Gastroesophageal sphincter (tissue), 4 donors: ENCODE measurements around the gene TFR2. TPM values are rescaled to one million over a fixed set of nuclear protein-coding genes. Genes with fewer than 3 reads are reported as not detected.

Experiments
- ATAC-seq: fragments of 150-250 bp; one replicate; pipeline ENCODE4 v1.9.1; 2016; ENCODE audit warnings: mild to moderate bottlenecking, moderate library complexity
- H3K27ac ChIP-seq, 4 donors: fragments of 200-600 bp; sonication (generic) in 3 of 4; 1 replicate in 3 of 4; 2 replicates in 1 of 4; pipeline ENCODE4 v1.5.1; 2016 to 2019
- H3K27me3 ChIP-seq: fragments of 200-600 bp; sonication (generic); one replicate; pipeline ENCODE4 v1.5.1; 2019
- H3K36me3 ChIP-seq, 2 donors: fragments of 200-600 bp; sonication (generic); one replicate each; pipeline ENCODE4 v1.5.1; 2019; ENCODE audit warnings: control low read depth in 1 of 2
- H3K4me1 ChIP-seq, 3 donors: fragments of 200-600 bp; sonication (generic); 1 replicate in 2 of 3; 2 replicates in 1 of 3; pipeline ENCODE4 v1.5.1; 2016 to 2019; ENCODE audit warnings: control low read depth in 2 of 3
- H3K4me3 ChIP-seq, 2 donors: fragments of 200-600 bp; sonication (generic); one replicate each; pipeline ENCODE4 v1.5.1; 2019; ENCODE audit warnings: mild to moderate bottlenecking in 1 of 2, moderate library complexity in 1 of 2
- H3K9me3 ChIP-seq, 3 donors: fragments of 200-600 bp; sonication (generic); one replicate each; pipeline ENCODE4 v1.5.1; 2017 to 2019; ENCODE audit warnings: control low read depth in 2 of 3
- CTCF ChIP-seq, 4 experiments: fragments of 200-600 bp in 2 of 4; fragments of 450-650 bp in 2 of 4; sonication (generic) in 1 of 4; IDR thresholded peaks; one replicate each; pipeline ENCODE4 v1.5.1; 2017 to 2019; ENCODE audit warnings: antibody characterized with exemption in 4 of 4, mild to moderate bottlenecking in 2 of 4, moderate library complexity in 2 of 4
- EP300 ChIP-seq: sonication (generic); formaldehyde crosslinking; IDR thresholded peaks from one replicate; pipeline ENCODE4 v1.6.1; 2017; ENCODE audit warnings: antibody characterized with exemption, mild to moderate bottlenecking
- POLR2A ChIP-seq, 2 donors: fragments of 450-650 bp; IDR thresholded peaks; one replicate each; pipeline ENCODE4 v1.6.1; 2017; ENCODE audit warnings: antibody characterized with exemption in 2 of 2, mild to moderate bottlenecking in 2 of 2, moderate library complexity in 1 of 2
- POLR2AphosphoS5 ChIP-seq: sonication (generic); formaldehyde crosslinking; IDR thresholded peaks from one replicate; pipeline ENCODE4 v1.6.1; 2017; ENCODE audit warnings: antibody characterized with exemption
- WGBS, 2 donors: methylation state at CpG; one replicate each; pipeline ENCODE4 v1.1.5; 2018; ENCODE audit warnings: low coverage in 1 of 2; 5-methylcytosine and 5-hydroxymethylcytosine counted together
- total RNA-seq, 4 donors: library from RNA; depleted of rRNA; stranded (reverse); fragments of >200 nt; gene quantifications; one replicate each; pipeline ENCODE4 v1.1.0, GENCODE V29; 2016

The TFR2 gene
- total RNA-seq, 4 donors from 2014 or later: 1.6 TPM; not detected in 3

DNA sequence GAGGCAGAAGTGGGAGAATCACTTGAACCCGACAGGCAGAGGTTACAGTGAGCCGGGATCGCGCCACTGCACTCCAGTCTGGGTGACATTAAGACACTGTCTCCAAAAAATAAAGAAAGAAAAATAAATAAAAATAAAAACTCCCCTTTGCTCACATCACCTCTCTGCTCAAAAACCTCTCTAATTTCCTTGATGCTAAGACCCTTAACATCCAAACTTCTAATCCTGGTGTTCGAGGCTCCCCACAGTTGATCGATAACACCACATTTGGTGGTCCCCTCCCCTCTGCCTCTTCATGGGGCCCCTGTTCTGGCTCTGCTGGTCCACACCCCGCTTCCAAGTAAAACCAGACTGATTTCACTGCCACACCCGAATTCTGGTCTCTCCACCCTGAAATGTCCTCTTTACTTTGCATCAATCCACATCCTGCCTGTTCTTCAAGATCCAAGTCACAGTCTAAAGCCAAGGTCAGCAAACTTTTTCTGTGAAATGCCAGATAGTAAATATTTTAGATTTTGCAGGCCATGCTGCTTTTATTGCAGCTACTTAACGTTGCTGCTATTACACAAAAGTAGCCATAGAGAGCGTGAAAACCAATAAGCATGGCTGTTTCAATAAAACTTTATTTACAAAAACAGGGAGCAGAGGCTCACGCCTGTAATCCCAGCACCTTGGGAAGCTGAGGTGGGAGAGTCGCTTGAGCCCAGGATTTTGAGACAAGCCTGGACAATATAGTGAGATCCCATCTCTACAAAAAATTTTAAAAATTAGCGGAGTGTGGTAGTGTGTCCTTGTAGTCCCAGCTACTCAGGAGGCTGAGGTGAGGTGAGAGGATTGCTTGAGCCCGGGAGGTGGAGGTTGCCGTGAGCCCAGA lies 17.2 kb downstream of the TFR2 start:
- H3K27me3 ChIP-seq: peaks cover 9% of the 10 kb centered on the region
- H3K27ac ChIP-seq: no peak overlapping the region
- H3K4me1 ChIP-seq: peaks cover 0 to 12% (median 0%) of the 10 kb centered on the region in 3 donors
- TF ChIP-seq EP300: no peak
- no peak for TF ChIP-seq CTCF (IDR thresholded peaks at IDR 0.05)
- no peak for TF ChIP-seq POLR2AphosphoS5
- no peak for TF ChIP-seq POLR2A (IDR thresholded peaks at IDR 0.05)
- 81 to 90% methylated on average over 13 to 15 of the region's 15 CpGs for WGBS, 2 donors
- peaks cover 0 to 20% of the 10 kb centered on the region in 2 donors for H3K36me3 ChIP-seq
- no peak overlapping the region for H3K4me3 ChIP-seq
- H3K9me3 ChIP-seq: no peaks in the 10 kb centered on the region
- no peak for ATAC-seq

DNA sequence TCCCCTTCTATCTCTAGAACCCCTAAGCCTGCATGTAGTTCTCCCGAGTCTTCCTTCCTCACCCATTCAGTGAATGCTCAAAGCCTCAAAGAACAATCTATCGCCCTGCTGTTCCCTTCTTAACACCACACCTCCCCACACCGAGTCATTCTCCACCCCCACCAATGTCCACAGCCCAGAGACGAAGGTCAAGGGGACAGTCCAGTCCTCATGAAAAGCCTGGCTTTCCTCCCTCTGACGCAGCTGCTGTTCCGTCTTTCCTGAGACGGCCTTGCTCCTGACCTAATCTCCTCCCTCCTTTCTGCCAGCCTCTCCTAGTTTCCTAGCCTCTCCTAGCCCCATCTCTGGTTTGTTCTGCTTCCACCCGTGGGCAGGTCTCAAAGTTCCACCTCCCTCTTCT lies 19.8 kb downstream of the TFR2 start:
- Histone ChIP-seq H3K4me1 (peaks cover 0 to 5% (median 0%) of the 10 kb centered on the region in 3 donors), H3K36me3 (peaks cover 0 to 28% of the 10 kb centered on the region in 2 donors), H3K27me3 (no peaks in the 10 kb centered on the region), H3K9me3 (no peaks in the 10 kb centered on the region), H3K4me3 (no peak overlapping the region), H3K27ac (no peak overlapping the region)
- no peak for TF ChIP-seq EP300
- TF ChIP-seq POLR2AphosphoS5: no peak
- 73 to 85% methylated on average over 4 to 8 of the region's 8 CpGs for WGBS, 2 donors
- no peak for ATAC-seq

- 94 to 100% methylated on average over 2 to 9 of the region's 23 CpGs for WGBS, 2 donors
- Histone ChIP-seq H3K27ac (no peak overlapping the region), H3K4me1 (no peaks in the 10 kb centered on the region), H3K4me3 (no peak overlapping the region), H3K27me3 (no peaks in the 10 kb centered on the region), H3K9me3 (no peaks in the 10 kb centered on the region), H3K36me3 (peaks cover 0 to 33% of the 10 kb centered on the region in 2 donors)
- no peak for ATAC-seq
- TF ChIP-seq POLR2AphosphoS5: no peak
- no peak for TF ChIP-seq EP300
- no peak for TF ChIP-seq POLR2A (IDR thresholded peaks at IDR 0.05)
- TF ChIP-seq CTCF (IDR thresholded peaks at IDR 0.05): no peak
Measured at GRCh38 chr7:100620804-100621203, 20.5 kb downstream of the TFR2 start.

- Histone ChIP-seq H3K27me3 (no peaks in the 10 kb centered on the region), H3K9me3 (no peaks in the 10 kb centered on the region), H3K4me1 (no peaks in the 10 kb centered on the region), H3K36me3 (peaks cover 0 to 38% of the 10 kb centered on the region in 2 donors), H3K27ac (no peak overlapping the region), H3K4me3 (no peak overlapping the region)
- WGBS, 2 donors: 83 to 92% methylated on average over 3 to 4 of the region's 6 CpGs
- TF ChIP-seq POLR2AphosphoS5 (no peak), EP300 (no peak), CTCF (IDR thresholded peaks at IDR 0.05) (no peak), POLR2A (IDR thresholded peaks at IDR 0.05) (no peak)
- no peak for ATAC-seq
Measured at GRCh38 chr7:100620239-100620638, 21.1 kb downstream of the TFR2 start.

GRCh38 chr7:100614308-100614861 lies 27.0 kb downstream of the TFR2 start:
- Histone ChIP-seq H3K4me3 (no peak overlapping the region), H3K4me1 (peaks cover 0 to 19% (median 9%) of the 10 kb centered on the region in 3 donors), H3K9me3 (no peaks in the 10 kb centered on the region), H3K27me3 (no peaks in the 10 kb centered on the region), H3K36me3 (peaks cover 0 to 32% of the 10 kb centered on the region in 2 donors), H3K27ac (no peak overlapping the region)
- no peak for TF ChIP-seq CTCF (IDR thresholded peaks at IDR 0.05)
- TF ChIP-seq EP300: no peak
- TF ChIP-seq POLR2AphosphoS5: no peak
- no peak for TF ChIP-seq POLR2A (IDR thresholded peaks at IDR 0.05)
- no peak for ATAC-seq
- 86 to 88% methylated on average over 4 to 6 of the region's 6 CpGs for WGBS, 2 donors
